ENCODE measurements around the gene MRPS23.

DNA sequence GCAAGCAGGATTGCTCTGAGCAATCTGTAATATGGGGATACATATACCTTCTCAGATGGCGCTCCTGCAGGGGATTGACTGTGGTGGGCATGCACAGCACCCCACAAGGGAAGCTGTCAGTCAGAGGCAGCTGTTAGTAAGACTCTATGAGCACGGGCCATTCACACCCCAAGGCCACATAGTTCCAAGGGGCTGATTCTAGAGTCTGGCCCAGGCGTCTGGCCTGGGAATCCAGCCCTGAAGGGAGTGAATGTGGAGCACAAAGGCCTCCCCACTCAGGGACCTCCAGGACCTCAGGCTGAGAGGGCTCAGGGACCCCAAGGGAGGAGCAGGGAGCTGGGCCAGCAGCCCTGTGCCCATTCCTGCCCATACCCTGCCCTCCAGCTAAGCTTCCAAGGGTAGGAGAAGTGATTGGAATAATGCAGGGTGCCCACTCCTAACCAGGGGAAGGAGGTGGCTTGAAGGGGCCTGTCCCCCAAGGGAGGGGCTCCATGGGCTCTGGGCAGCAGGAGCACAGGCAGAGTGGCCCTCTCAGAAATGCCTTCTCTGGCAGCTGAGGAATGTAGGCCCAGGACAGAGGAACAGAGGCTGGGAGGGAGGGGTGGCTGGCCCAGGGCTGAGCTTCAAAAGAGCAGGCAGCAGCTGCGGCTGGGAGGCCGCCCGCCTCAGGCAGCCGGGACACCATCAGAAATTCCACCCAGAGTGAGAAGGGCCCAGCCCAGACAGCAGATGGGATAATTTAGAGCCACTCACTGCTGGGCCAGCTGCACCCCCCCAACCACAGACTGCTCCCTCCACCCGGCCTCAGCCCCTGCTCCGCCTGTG lies 48.9 kb upstream of the MRPS23 start:
- TF ChIP-seq, protein P1, sequence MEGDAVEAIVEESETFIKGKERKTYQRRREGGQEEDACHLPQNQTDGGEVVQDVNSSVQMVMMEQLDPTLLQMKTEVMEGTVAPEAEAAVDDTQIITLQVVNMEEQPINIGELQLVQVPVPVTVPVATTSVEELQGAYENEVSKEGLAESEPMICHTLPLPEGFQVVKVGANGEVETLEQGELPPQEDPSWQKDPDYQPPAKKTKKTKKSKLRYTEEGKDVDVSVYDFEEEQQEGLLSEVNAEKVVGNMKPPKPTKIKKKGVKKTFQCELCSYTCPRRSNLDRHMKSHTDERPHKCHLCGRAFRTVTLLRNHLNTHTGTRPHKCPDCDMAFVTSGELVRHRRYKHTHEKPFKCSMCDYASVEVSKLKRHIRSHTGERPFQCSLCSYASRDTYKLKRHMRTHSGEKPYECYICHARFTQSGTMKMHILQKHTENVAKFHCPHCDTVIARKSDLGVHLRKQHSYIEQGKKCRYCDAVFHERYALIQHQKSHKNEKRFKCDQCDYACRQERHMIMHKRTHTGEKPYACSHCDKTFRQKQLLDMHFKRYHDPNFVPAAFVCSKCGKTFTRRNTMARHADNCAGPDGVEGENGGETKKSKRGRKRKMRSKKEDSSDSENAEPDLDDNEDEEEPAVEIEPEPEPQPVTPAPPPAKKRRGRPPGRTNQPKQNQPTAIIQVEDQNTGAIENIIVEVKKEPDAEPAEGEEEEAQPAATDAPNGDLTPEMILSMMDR (IDR thresholded peaks at IDR 0.05): no peak
- TF ChIP-seq EZH2 (IDR thresholded peaks at IDR 0.05): no peak
- TF ChIP-seq EZH2phosphoT487 (IDR thresholded peaks at IDR 0.05): no peak

Data from neural progenitor cell (in vitro differentiated cells).